NCI-H1105 (cell line): ENCODE data around the gene NOP56.
"Not testable (repeated sequence)": the region's sequence is repeated elsewhere in the genome, so short reads cannot be mapped to it uniquely, and the experiment has no call there.

Source experiments
- DNase-seq: peaks from one replicate; lab custom pipeline; 2025; lab: John Stamatoyannopoulos, UW

Gene NOP56

GRCh38 chr20:2640899-2641298 lies 11.5 kb upstream of the NOP56 start:
- DNase-seq, result no peak

- no peak for DNase-seq
These were observed 8.7 kb upstream of the NOP56 start for GRCh38 chr20:2643708-2644107.

- DNase-seq, result peak; percentile 48
These were observed 508 bp downstream of the NOP56 start for GRCh38 chr20:2652724-2653555.

GRCh38 chr20:2653556-2654383 lies 1.3 kb downstream of the NOP56 start:
- DNase-seq, result no peak

DNA sequence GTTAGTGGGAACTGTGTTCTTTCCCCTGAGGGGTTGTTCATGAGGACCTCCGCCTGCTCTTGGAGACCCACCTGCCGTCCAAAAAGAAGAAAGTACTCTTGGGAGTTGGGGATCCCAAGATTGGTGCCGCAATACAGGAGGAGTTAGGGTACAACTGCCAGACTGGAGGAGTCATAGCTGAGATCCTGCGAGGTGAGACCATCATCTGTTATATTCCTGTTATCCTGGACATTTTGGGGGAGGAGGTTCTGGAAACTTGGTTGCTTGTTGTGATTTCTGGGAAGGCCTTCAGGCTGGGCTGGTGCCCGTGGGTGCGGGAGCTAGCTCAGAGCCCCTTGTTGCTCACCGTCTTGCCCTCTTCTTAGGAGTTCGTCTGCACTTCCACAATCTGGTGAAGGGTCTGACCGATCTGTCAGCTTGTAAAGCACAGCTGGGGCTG lies 2.0 kb downstream of the NOP56 start:
- no peak for DNase-seq

DNA sequence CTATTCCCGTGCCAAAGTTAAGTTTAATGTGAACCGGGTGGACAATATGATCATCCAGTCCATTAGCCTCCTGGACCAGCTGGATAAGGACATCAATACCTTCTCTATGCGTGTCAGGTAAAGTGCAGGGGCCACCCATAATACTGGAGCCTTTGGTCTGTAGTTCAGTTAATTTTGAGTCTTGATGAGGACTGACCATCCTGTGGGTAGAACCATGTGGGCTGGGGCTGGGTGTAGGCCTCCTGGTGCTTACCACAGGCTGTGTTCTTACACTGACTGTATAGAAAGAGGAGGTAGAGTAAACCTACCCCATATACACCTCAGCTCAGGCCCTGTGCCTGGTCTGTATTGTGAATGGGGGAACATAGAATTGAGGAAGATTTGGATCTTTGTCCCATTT lies 2.4 kb downstream of the NOP56 start:
- DNase-seq, result no peak

- no peak for DNase-seq
These were observed 3.1 kb downstream of the NOP56 start for GRCh38 chr20:2655331-2656116.

DNA sequence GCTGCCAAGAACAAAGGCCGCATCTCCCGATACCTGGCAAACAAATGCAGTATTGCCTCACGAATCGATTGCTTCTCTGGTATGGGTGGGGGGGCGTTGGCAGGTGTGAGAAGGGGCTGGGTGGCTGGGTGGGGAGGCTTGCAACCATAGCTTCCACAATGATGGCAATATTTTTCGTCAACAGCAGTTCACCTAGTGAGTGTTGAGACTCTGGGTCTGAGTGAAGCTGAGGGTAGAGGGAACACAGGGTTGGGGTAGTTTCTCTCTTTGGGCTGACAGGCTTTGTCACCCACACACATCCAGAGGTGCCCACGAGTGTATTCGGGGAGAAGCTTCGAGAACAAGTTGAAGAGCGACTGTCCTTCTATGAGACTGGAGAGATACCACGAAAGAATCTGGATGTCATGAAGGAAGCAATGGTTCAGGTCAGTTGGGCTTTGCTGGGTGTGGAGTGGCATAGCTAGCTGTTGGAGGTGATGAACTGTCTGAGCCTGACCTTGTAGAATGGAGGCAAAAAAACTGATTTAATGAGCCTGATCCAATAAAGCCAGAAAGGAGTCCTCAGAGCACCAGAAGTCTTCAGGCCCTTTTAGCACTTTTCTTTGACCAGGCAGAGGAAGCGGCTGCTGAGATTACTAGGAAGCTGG lies 4.2 kb downstream of the NOP56 start:
- DNase-seq, result no peak

DNA sequence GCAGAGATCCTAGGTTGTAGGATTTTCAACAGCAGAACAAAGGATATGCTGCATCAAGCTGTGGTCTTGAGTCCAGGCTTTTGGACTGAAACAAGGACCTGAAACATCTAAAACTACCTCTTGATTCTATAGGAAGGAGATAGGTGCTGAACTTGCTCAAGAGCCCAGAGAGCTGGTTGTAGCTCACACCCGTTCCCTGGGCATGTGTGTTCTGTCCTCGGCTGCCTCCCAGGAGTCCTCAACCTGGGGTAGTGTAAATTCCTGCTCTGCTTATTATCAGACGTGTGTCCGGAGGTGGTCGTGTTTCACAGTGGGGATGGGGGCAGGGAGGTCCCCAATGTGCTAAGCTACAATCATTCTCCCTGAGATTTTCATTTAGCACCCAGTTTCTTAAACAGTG lies 4.8 kb downstream of the NOP56 start:
- no peak for DNase-seq

- no peak for DNase-seq
These were observed 5.2 kb downstream of the NOP56 start for GRCh38 chr20:2657674-2658073.

GRCh38 chr20:2658414-2659354 lies 6.3 kb downstream of the NOP56 start:
- DNase-seq, result no peak

- no peak for DNase-seq
These were observed 7.1 kb downstream of the NOP56 start for GRCh38 chr20:2659547-2659946.

- DNase-seq, result no peak
These were observed 11.0 kb downstream of the NOP56 start for GRCh38 chr20:2663364-2663886.

- peak; percentile 89 for DNase-seq
These were observed 11.7 kb downstream of the NOP56 start, which contains the start of gene IDH3B for GRCh38 chr20:2663887-2664719. TSS of gene IDH3B (minus strand) at chr20:2664216. CDS start at chr20:2664188, 28 bp downstream.

DNA sequence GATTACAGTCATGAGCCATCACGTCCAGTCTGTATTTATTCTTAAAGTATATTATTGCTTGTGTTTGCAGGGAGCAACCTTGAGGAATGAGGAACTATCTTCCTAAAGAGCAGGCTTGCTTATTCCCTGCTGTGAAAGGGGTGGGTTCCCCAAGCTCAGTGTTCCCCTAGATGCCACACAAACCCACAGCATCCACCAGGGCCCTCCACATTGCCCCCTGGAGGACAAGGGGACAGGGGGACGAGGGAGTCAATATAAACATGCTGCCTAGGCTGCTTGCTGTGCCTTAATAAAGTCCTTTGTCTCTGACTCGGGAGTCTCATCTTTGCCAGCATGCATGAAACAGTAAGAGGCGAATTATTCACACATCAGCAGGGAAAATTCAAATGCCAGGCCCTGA lies 19.5 kb downstream of the NOP56 start:
- no peak for DNase-seq

DNA sequence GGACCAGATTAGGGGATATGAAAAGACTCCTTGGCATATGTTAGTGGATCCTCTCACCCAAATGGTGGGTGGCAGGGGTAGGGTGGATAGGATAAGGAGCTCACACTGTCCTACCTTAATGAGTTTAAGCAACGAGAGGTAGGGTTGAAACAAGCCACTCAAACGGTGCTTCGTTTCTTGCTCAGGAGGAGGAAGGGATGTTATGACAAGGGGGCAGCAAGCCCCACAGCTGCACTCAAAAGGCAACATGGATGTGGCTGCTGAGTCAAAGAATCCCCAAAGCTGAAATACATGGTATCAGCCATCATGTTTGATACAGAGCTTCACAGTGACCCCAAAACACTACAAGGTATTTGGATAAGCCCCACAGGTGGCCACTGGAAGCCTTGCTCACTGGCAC lies 20.0 kb downstream of the NOP56 start:
- no peak for DNase-seq

DNA sequence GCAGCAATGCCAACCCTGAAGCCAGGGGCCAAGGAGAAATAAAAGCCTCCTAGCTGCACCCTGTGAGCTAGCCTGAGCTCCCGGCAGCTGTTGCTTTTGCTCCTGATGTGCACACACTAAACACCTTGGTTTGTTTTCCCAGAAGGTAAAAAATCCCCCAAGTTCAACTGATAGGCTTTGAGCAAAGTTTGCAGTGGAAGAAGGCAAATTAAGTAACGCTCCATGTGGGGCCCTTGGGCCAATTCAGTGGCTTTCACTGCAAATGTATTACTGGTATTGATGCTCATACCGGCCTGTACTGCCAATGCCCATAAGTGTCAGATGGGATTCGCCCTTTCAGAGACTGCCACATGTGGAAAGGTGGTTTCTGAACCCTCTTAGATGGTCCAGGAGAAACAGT lies 21.0 kb downstream of the NOP56 start:
- DNase-seq, result no peak

- no peak for DNase-seq
These were observed 27.6 kb downstream of the NOP56 start for GRCh38 chr20:2680046-2680445.

GRCh38 chr20:2682040-2682439 lies 29.6 kb downstream of the NOP56 start:
- DNase-seq, result not testable (repeated sequence)
